ENCODE results near the gene PAWR. TPM values are rescaled to one million over a fixed set of nuclear protein-coding genes. Genes with fewer than 3 reads are reported as not detected.
"Not testable (repeated sequence)": the region's sequence is repeated elsewhere in the genome, so short reads cannot be mapped to it uniquely, and the experiment has no call there.

PAWR gene
- total RNA-seq, 1 donor from 2014 or later = 92.0 TPM

DNA sequence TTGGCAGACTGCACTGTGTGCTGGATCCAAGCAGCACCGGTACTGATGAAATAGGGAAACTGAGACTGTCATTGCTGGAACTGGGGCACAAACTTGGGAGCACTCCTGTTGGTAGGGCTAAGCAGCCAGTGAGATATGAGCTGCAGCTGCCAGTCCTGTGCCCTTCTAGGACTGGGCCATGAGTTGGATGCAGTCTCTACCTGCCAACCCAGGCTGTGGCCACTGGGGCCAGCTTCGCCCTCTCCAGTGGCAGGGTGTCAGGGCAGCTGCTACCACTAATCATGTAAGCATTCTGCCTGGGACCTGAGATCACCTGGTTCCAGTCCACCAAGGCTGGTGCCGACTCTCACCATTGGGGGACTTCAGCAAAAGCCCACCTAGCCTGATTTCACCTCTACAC, 121.1 kb downstream of the PAWR start:
- DNase-seq (ENCODE audit: low read depth) = no peak
- H3K4me3 ChIP-seq (ENCODE audit: low read depth, low read length) = no peak overlapping the region
- H3K36me3 ChIP-seq (ENCODE audit: control insufficient read depth, insufficient read depth, low read length) = peaks cover 2% of the 10 kb centered on the region
- no peaks in the 10 kb centered on the region for H3K27me3 ChIP-seq (ENCODE audit: control insufficient read depth, insufficient read depth, low read length)
- TF ChIP-seq, protein P1, sequence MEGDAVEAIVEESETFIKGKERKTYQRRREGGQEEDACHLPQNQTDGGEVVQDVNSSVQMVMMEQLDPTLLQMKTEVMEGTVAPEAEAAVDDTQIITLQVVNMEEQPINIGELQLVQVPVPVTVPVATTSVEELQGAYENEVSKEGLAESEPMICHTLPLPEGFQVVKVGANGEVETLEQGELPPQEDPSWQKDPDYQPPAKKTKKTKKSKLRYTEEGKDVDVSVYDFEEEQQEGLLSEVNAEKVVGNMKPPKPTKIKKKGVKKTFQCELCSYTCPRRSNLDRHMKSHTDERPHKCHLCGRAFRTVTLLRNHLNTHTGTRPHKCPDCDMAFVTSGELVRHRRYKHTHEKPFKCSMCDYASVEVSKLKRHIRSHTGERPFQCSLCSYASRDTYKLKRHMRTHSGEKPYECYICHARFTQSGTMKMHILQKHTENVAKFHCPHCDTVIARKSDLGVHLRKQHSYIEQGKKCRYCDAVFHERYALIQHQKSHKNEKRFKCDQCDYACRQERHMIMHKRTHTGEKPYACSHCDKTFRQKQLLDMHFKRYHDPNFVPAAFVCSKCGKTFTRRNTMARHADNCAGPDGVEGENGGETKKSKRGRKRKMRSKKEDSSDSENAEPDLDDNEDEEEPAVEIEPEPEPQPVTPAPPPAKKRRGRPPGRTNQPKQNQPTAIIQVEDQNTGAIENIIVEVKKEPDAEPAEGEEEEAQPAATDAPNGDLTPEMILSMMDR (IDR thresholded peaks at IDR 0.05; ENCODE audit: insufficient read depth, low read length, poor library complexity, severe bottlenecking) = no peak

DNA sequence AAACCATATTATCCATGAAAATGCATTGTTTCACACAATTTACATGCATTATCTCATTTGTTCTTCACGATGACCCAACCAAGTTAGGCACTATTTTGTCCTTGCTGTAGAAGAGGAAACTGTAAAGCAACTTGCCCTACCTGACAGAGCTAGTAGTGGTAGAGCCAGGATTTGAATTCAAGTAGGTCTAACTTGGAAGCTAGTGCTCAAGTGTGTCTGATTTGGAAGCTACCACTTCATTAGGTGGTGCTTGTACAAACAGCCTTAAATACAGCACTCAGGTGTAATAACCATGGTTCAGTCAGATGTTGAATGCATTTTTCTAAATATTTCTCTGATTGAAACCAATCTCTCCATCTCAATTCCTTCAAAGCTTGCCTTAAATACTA, 123.6 kb downstream of the PAWR start:
- Histone ChIP-seq H3K36me3 (ENCODE audit: control insufficient read depth, insufficient read depth, low read length) (peaks cover 2% of the 10 kb centered on the region), H3K4me3 (ENCODE audit: low read depth, low read length) (no peak overlapping the region), H3K27me3 (ENCODE audit: control insufficient read depth, insufficient read depth, low read length) (no peaks in the 10 kb centered on the region)
- DNase-seq (ENCODE audit: low read depth) = no peak
- TF ChIP-seq, protein P1 (IDR thresholded peaks at IDR 0.05; ENCODE audit: insufficient read depth, low read length, poor library complexity, severe bottlenecking) = no peak

DNA sequence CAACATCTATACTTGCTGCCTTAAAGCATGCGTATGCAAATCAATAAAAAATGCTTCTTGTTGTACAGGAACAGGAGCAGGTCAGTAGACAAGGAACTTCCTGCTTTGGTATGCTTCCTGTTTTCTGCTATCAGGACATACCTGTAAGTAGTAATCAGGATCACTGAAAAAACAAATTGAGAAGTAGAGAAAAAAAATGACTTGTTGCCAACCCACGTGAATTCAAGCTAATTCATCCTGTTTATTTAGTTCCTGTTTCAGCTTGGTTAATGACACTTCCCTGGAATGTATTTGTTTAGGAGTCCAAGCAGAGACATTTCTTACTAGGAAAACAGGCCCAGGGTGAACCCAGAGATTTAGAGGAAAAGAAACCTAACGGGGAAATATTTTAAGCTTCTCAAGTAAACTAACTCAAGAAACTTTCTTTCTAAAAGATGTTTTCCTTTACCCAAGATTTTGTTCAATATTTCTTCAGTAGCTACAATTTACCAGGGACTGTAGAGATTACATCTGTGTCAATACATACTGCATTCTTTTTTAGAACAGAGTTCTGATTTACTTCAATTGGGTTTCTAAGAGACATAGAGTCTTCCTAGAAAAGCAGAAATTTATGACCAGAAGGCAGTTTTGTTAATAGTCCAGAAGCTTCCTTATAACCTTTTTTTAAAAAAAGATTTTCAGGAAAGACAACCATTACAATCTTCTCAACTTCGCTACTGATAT, 124.2 kb downstream of the PAWR start:
- H3K4me3 ChIP-seq (ENCODE audit: low read depth, low read length) = no peak overlapping the region
- no peaks in the 10 kb centered on the region for H3K27me3 ChIP-seq (ENCODE audit: control insufficient read depth, insufficient read depth, low read length)
- TF ChIP-seq, protein P1 (IDR thresholded peaks at IDR 0.05; ENCODE audit: insufficient read depth, low read length, poor library complexity, severe bottlenecking) = no peak
- no peak for DNase-seq (ENCODE audit: low read depth)
- H3K36me3 ChIP-seq (ENCODE audit: control insufficient read depth, insufficient read depth, low read length) = peaks cover 2% of the 10 kb centered on the region

DNA sequence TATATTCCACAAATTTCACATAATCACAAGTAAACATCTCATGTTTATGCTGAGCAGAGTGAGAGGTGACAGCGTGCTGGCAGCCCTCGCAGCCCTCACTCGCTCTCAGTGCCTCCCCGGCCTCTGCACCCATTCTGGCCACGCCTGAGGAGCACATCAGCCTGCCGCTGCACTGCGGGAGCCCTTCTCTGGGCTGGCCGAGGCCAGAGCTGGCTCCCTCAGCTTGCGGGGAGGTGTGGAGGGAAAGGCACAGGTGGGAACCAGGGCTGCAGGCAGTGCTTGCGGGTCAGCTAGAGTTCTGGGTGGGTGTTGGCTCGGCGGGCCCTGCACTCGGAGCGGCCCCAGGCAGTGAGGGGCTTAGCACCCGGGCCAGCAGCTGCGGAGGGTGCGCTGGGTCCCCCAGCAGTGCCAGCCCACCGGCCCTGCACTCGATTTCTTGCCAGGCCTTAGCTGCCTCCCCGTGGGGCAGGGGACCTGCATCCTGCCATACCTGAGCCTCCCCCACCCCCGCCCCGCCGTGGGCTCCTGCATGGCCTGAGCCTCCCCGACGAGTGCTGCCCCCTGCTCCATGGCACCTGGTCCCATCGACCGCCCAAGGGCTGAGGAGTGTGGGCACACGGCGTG, 125.9 kb downstream of the PAWR start:
- not testable (repeated sequence) for H3K27me3 ChIP-seq (ENCODE audit: control insufficient read depth, insufficient read depth, low read length); H3K36me3 ChIP-seq (ENCODE audit: control insufficient read depth, insufficient read depth, low read length); DNase-seq (ENCODE audit: low read depth); H3K4me3 ChIP-seq (ENCODE audit: low read depth, low read length)

DNA sequence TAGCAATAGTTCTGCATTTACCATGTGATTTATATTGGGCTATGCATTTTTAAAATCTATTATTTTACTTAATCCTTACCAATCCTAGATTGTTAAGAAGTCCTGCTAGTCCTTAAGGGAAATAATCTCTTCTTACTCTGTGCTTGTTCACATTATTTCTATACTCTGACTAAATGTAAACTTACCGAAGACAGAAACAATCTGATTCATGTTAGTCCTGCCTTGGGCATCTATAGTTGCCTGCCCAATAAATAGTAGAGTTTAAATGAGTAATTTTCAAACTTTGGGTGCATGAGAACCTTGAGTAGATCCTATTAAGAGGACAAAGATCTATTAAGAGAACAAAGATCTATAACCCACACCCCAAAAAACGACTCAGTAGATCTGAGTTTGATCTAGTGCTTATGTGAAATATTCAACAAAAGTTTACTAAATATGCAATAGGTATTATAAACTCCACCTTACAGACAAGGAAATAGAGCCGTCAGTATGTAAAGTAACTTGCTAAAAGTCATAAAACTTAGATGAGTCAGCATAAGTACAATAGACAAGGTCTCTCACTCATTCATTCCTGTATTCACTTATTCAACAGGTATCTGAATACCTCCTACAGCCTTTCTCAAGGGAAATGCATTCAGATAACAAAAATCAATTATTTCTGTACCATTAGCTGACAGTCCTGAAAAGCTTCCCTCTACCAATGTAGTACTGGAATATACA, 127.6 kb downstream of the PAWR start:
- H3K4me3 ChIP-seq (ENCODE audit: low read depth, low read length) = no peak overlapping the region
- H3K36me3 ChIP-seq (ENCODE audit: control insufficient read depth, insufficient read depth, low read length) = no peaks in the 10 kb centered on the region
- no peaks in the 10 kb centered on the region for H3K27me3 ChIP-seq (ENCODE audit: control insufficient read depth, insufficient read depth, low read length)
- DNase-seq (ENCODE audit: low read depth) = no peak
- TF ChIP-seq, protein P1 (IDR thresholded peaks at IDR 0.05; ENCODE audit: insufficient read depth, low read length, poor library complexity, severe bottlenecking) = no peak

DNA sequence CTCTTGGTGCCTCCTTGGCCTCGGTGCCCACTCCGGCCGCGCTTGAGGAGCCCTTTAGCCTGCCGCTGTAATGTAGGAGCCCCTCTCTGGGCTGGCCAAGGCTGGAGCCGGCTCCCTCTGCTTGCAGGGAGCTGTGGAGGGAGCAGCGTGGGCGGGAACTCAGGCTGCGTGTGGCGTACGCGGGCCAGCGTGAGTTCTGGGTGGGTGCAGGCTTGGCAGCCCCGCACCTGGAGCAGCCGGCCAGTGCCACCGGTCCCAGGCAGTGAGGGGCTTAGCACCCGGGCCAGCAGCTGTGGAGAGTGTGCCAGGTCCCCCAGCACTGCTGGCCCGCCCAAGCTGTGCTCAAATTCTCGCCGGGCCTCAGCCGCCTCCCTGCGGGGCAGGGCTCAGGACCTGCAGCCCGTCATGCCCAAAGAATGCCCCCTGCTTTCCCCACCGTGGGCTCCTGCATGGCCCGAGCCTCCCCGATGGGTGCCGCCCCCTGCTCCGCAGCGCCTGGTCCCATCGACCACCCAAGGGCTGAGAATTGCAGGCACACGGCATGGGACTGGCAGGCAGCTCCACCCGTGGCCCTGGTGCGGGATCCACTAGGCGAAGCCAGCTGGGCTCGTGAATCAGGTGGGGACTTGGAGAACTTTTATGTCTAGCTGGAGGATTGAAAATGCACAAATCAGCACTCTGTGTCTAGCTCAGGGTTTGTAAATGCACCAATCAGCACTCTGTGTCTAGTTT, 129.2 kb downstream of the PAWR start:
- DNase-seq (ENCODE audit: low read depth) = no peak
- TF ChIP-seq, protein P1 (IDR thresholded peaks at IDR 0.05; ENCODE audit: insufficient read depth, low read length, poor library complexity, severe bottlenecking) = no peak
- Histone ChIP-seq H3K36me3 (ENCODE audit: control insufficient read depth, insufficient read depth, low read length) (no peaks in the 10 kb centered on the region), H3K27me3 (ENCODE audit: control insufficient read depth, insufficient read depth, low read length) (no peaks in the 10 kb centered on the region), H3K4me3 (ENCODE audit: low read depth, low read length) (no peak overlapping the region)

Measured in kidney epithelial cell (primary cell).